ENCODE results near the gene RPS27. TPM values are rescaled to one million over a fixed set of nuclear protein-coding genes. Genes with fewer than 3 reads are reported as not detected.

The RPS27 gene
- total RNA-seq, 1 experiment from 2014 or later = 2,544 TPM

- Histone ChIP-seq H3F3A (ENCODE audit: low read length, unreplicated experiment) (no peaks in the 10 kb centered on the region), H3K9ac (ENCODE audit: low read length) (peak overlapping the region; percentile 79), H2AFZ (ENCODE audit: low read length) (peak overlapping the region; percentile 86), H3K79me2 (ENCODE audit: low read length) (peaks cover 23% of the 10 kb centered on the region), H3K27me3 (ENCODE audit: low read length) (no peaks in the 10 kb centered on the region), H3K36me3 (ENCODE audit: low read depth, low read length) (peaks cover 10% of the 10 kb centered on the region; the same call in 1 of the 2 replicates), H3K4me2 (ENCODE audit: low read length) (peak overlapping the region; percentile 96), H3K9me3 (ENCODE audit: low read length) (no peaks in the 10 kb centered on the region), H3K9me2 (replicated peaks; ENCODE audit: low read length) (no peaks in the 10 kb centered on the region), H4K20me1 (ENCODE audit: low read length) (no peaks in the 10 kb centered on the region), H3K4me3 (ENCODE audit: low read length) (peak overlapping the region; percentile 81), H3K27ac (ENCODE audit: low read length) (peak overlapping the region; percentile 43), H3K4me1 (ENCODE audit: insufficient read depth, low read length) (peaks cover 13% of the 10 kb centered on the region)
- DNase-seq (no peak), ATAC-seq (peak; percentile 8; the same call in 1 of the 2 replicates)
- intact Hi-C loops (cut with micrococcal nuclease) = no loop called here
- BruUV-seq (replicated peaks) = TSS peak; percentile 24
- CTCF ChIA-PET = no interaction called here
- no peak for TF ChIP-seq EZH2 (IDR thresholded peaks at IDR 0.05; ENCODE audit: low read length, unreplicated experiment)
- TF ChIP-seq CTCF (conservative IDR thresholded peaks at IDR 0.05; ENCODE audit: low read depth, low read length) = no peak
- no peak for TF ChIP-seq EZH2phosphoT487 (IDR thresholded peaks at IDR 0.05; ENCODE audit: borderline replicate concordance, low read length)
- POLR2A ChIA-PET (ENCODE audit: unreplicated experiment) = no interaction called here
These were observed 45.3 kb upstream of the RPS27 start for GRCh38 chr1:153945131-153945794.

GRCh38 chr1:153945795-153946621 lies 44.6 kb upstream of the RPS27 start:
- no TSS peak for BruUV-seq (replicated peaks)
- Histone ChIP-seq H3K4me3 (ENCODE audit: low read length) (peak overlapping the region; percentile 81), H3K4me2 (ENCODE audit: low read length) (peak overlapping the region; percentile 96), H3K9me2 (replicated peaks; ENCODE audit: low read length) (no peaks in the 10 kb centered on the region), H4K20me1 (ENCODE audit: low read length) (no peaks in the 10 kb centered on the region), H3K27me3 (ENCODE audit: low read length) (no peaks in the 10 kb centered on the region), H3K79me2 (ENCODE audit: low read length) (peaks cover 23% of the 10 kb centered on the region), H3K9ac (ENCODE audit: low read length) (peak overlapping the region; percentile 79), H3F3A (ENCODE audit: low read length, unreplicated experiment) (no peaks in the 10 kb centered on the region), H2AFZ (ENCODE audit: low read length) (peak overlapping the region; percentile 86), H3K4me1 (ENCODE audit: insufficient read depth, low read length) (peaks cover 13% of the 10 kb centered on the region), H3K27ac (ENCODE audit: low read length) (peak overlapping the region; percentile 43), H3K36me3 (ENCODE audit: low read depth, low read length) (peaks cover 16% of the 10 kb centered on the region; the same call in 1 of the 2 replicates), H3K9me3 (ENCODE audit: low read length) (no peaks in the 10 kb centered on the region)
- DNase-seq (peak; percentile 60), ATAC-seq (peak; percentile 69)
- POLR2A ChIA-PET (ENCODE audit: unreplicated experiment) = interaction anchor here (0.7 to 1.1 kb wide), 2 partner anchors 23 to 326 kb away, joined by 11 to 15 read pairs; partner anchors contain the start of gene HAX1
- CTCF ChIA-PET = interaction anchor here (0.7 to 1.6 kb wide), 6 partner anchors 12 to 125 kb away, joined by 3 to 19 read pairs (median 6); partner anchors contain the start of genes GATAD2B, JTB and RAB13
- TF ChIP-seq EZH2 (IDR thresholded peaks at IDR 0.05; ENCODE audit: low read length, unreplicated experiment) (no peak), EZH2phosphoT487 (IDR thresholded peaks at IDR 0.05; ENCODE audit: borderline replicate concordance, low read length) (no peak), CTCF (conservative IDR thresholded peaks at IDR 0.05; ENCODE audit: low read depth, low read length) (no peak)
- intact Hi-C loops (cut with micrococcal nuclease) = loop anchor here (1.0 kb wide), 1 partner anchor 12 kb away; the partner anchor contains the start of gene CRTC2
